K562 (cell line): ENCODE data around the gene KIF14. TPM values are rescaled to one million over a fixed set of nuclear protein-coding genes. Genes with fewer than 3 reads are reported as not detected.

Experiments
- CBFA2T3 ChIP-seq: fragments of 450-650 bp; IDR thresholded peaks from 2 replicates; pipeline ENCODE4 v1.6.1; 2017
- MGA ChIP-seq: fragments of 450-650 bp; IDR thresholded peaks from 2 replicates; pipeline ENCODE4 v1.6.1; 2016; ENCODE audit warnings: mild to moderate bottlenecking, moderate library complexity
- RAD21 ChIP-seq, 2 experiments: fragments of 250-450 bp in 1 of 2; fragments of 450-650 bp in 1 of 2; sonication (Bioruptor Pico) in 1 of 2; formaldehyde crosslinking in 1 of 2; IDR thresholded peaks in 1 of 2; conservative IDR thresholded peaks in 1 of 2; 2 replicates each; pipeline versions ENCODE4 v1.4.0 to v1.8.0; 2020 to 2022; ENCODE audit warnings: mild to moderate bottlenecking in 2 of 2, moderate library complexity in 1 of 2
- ZBTB40 ChIP-seq, 2 experiments: fragments of 450-650 bp in 1 of 2; sonication (generic) in 1 of 2; formaldehyde crosslinking in 1 of 2; IDR thresholded peaks; 2 replicates each; pipeline versions ENCODE4 v1.7.1 to v1.9.0; 2016 to 2022; ENCODE audit warnings: inconsistent platforms in 1 of 2, mild to moderate bottlenecking in 1 of 2, missing genetic modification reagents in 1 of 2
- polyA plus RNA-seq, 8 experiments: library from polyadenylated mRNA; depleted of rRNA in 4 of 8; stranded (reverse) in 5 of 8; unstranded in 3 of 8; fragments of >200 nt; fragmentation: Nextera tagmentation in 2 of 8; fragmentation: Illumina TruSeq in 1 of 8; extraction: Ambion mirVana in 2 of 8; extraction: Trizol in 1 of 8; gene quantifications; 2 replicates each; pipeline versions ENCODE4 v1.2.1 to v1.2.3, GENCODE V29; 2011 to 2014; ENCODE audit warnings: inconsistent platforms in 1 of 8, missing spikeins in 1 of 8
- total RNA-seq, 7 experiments: library from RNA; depleted of rRNA in 6 of 7; stranded (reverse); fragments of >200 nt in 6 of 7; fragmentation: Illumina TruSeq in 2 of 7; extraction: Trizol in 2 of 7; gene quantifications; 2 replicates each; pipeline versions ENCODE4 v1.2.1 to v1.2.3, GENCODE V29; 2011 to 2021; ENCODE audit warnings: low replicate concordance in 1 of 7

KIF14 gene
- total and polyA plus RNA-seq, 9 of the 15 experiments (the other 6 are each of a cell fraction or from before 2014, with no cell fraction given), result 11.5 to 47.4 (median 29.0) TPM

GRCh38 chr1:200668514-200669313 is 48.2 kb upstream of the KIF14 start (continued):
- TF ChIP-seq ZBTB40 (IDR thresholded peaks at IDR 0.05) (peak; percentile 30; the same call in 1 of the 2 replicates), ZBTB40 (CRISPR knock-in tag; IDR thresholded peaks at IDR 0.05) (no peak), RAD21 (CRISPR knock-in tag; conservative IDR thresholded peaks at IDR 0.05 in 1 of 2, IDR thresholded peaks at IDR 0.05 in 1 of 2) (no peak), MGA (peak; percentile 58), CBFA2T3 (0 out of 2 replicates have a peak, but pooled peaks have one; percentile 19)
